Right lobe of liver (tissue), 6 donors: ENCODE data around the gene PTPRM. TPM values are rescaled to one million over a fixed set of nuclear protein-coding genes. Genes with fewer than 3 reads are reported as not detected.

Experiments
- ATAC-seq, 4 donors: fragments of 200-7000 bp; cut with Tn5 transposase; one replicate each; pipeline ENCODE4 v1.9.1; 2020; ENCODE audit warnings: mild to moderate bottlenecking in 4 of 4, moderate library complexity in 4 of 4
- DNase-seq, 3 donors: peaks; one replicate each; pipeline ENCODE4 v3.0.0-alpha.2; 2020
- H3K27ac ChIP-seq, 3 donors: fragments of 200-600 bp; one replicate each; pipeline ENCODE4 v1.8.0; 2022
- H3K27me3 ChIP-seq, 2 donors: fragments of 200-600 bp; one replicate each; pipeline ENCODE4 v1.8.0; 2022
- H3K36me3 ChIP-seq, 4 donors: fragments of 200-600 bp; sonication (generic) in 1 of 4; one replicate each; pipeline versions ENCODE4 v1.5.1 to v1.8.0; 2017 to 2022; ENCODE audit warnings: control low read depth in 1 of 4
- H3K4me1 ChIP-seq, 4 donors: fragments of 200-600 bp; sonication (generic) in 1 of 4; one replicate each; pipeline versions ENCODE4 v1.5.1 to v1.8.0; 2017 to 2022; ENCODE audit warnings: control low read depth in 1 of 4
- H3K4me3 ChIP-seq, 3 donors: fragments of 200-600 bp; one replicate each; pipeline ENCODE4 v1.8.0; 2022
- H3K9me3 ChIP-seq, 4 donors: fragments of 200-600 bp; sonication (generic) in 1 of 4; one replicate each; pipeline versions ENCODE4 v1.5.1 to v1.8.0; 2017 to 2022; ENCODE audit warnings: control low read depth in 1 of 4
- CTCF ChIP-seq, 4 donors: fragments of 200-600 bp in 3 of 4; fragments of 450-650 bp in 1 of 4; IDR thresholded peaks; one replicate each; pipeline versions ENCODE4 v1.5.1 to v1.8.0; 2016 to 2022; ENCODE audit warnings: antibody characterized with exemption in 4 of 4, mild to moderate bottlenecking in 2 of 4
- POLR2A ChIP-seq: fragments of 450-650 bp; IDR thresholded peaks from one replicate; pipeline ENCODE4 v1.6.1; 2017; ENCODE audit warnings: antibody characterized with exemption, mild to moderate bottlenecking
- WGBS: methylation state at CpG from one replicate; pipeline ENCODE4 v1.1.6; 2018; ENCODE audit warnings: low coverage, low lambda C conversion rate; ENCODE audit not compliant: insufficient coverage; ENCODE audit errors: missing lambda C conversion rate; 5-methylcytosine and 5-hydroxymethylcytosine counted together
- intact Hi-C, 2 donors: fragments of 100-400 bp; cut with DNase I; formaldehyde crosslinking; loops; one replicate each; pipeline versions ENCODE4 v1.11.2 to v1.14.1; 2022
- total RNA-seq, 6 experiments: library from RNA; depleted of rRNA in 2 of 6; stranded (reverse); fragments of >200 nt in 2 of 6; fragmentation: NEBNext Ultra II Directional in 3 of 6; extraction: Animal tissue kit (Norgen Biotek cat#: 25700) in 3 of 6; gene quantifications; one replicate each; pipeline versions ENCODE4 v1.1.0 to v1.2.4, GENCODE V29; 2016 to 2023
- donor health status: DM: no; HTN: yes; CAD: no.
- donor health status: DM: no; HTN: no; CAD: no.
- donor health status: DM: no; HTN: no; CAD: no.
- donor health status: DM: no; HTN: yes; CAD: no.
- donor health status: DM: no; HTN: yes; CAD: no.

The PTPRM gene
- total RNA-seq, 6 experiments from 2014 or later = 15.1 to 45.7 (median 26.5) TPM

GRCh38 chr18:8402237-8402636 is 835.1 kb downstream of the PTPRM start:
- DNase-seq = no peak
- no peak for TF ChIP-seq POLR2A
- no peak for TF ChIP-seq CTCF (IDR thresholded peaks at IDR 0.05)
- no peak overlapping the region for H3K4me3 ChIP-seq
- intact Hi-C loops = no loop called here
- no peak overlapping the region for H3K27ac ChIP-seq
- H3K4me1 ChIP-seq = no peaks in the 10 kb centered on the region
- no peaks in the 10 kb centered on the region for H3K27me3 ChIP-seq
- 86% methylated on average over 4 of the region's 4 CpGs for WGBS
- no peaks in the 10 kb centered on the region for H3K36me3 ChIP-seq
- ATAC-seq = no peak
- no peaks in the 10 kb centered on the region for H3K9me3 ChIP-seq

- intact Hi-C loops = no loop called here
- ATAC-seq (no peak), DNase-seq (no peak)
- H3K4me3 ChIP-seq = no peak overlapping the region
- 93% methylated on average over 2 of the region's 2 CpGs for WGBS
- H3K27ac ChIP-seq = no peak overlapping the region
- H3K9me3 ChIP-seq = no peaks in the 10 kb centered on the region
- H3K27me3 ChIP-seq = no peaks in the 10 kb centered on the region
- TF ChIP-seq CTCF (IDR thresholded peaks at IDR 0.05) (no peak), POLR2A (no peak)
- H3K36me3 ChIP-seq = no peaks in the 10 kb centered on the region
- H3K4me1 ChIP-seq = no peaks in the 10 kb centered on the region
Observed at GRCh38 chr18:8403713-8404112, 836.6 kb downstream of the PTPRM start.

- TF ChIP-seq POLR2A = no peak
- TF ChIP-seq CTCF (IDR thresholded peaks at IDR 0.05) = no peak
- H3K4me1 ChIP-seq = no peaks in the 10 kb centered on the region
- H3K36me3 ChIP-seq = no peaks in the 10 kb centered on the region
- H3K27ac ChIP-seq = no peak overlapping the region
- no peaks in the 10 kb centered on the region for H3K27me3 ChIP-seq
- H3K4me3 ChIP-seq = no peak overlapping the region
- 92% methylated on average over 9 of the region's 10 CpGs for WGBS
- H3K9me3 ChIP-seq = no peaks in the 10 kb centered on the region
- intact Hi-C loops = no loop called here
- no peak for ATAC-seq
- DNase-seq = no peak
Observed at GRCh38 chr18:8406186-8406867, 839.2 kb downstream of the PTPRM start.

GRCh38 chr18:8406868-8407250 is 839.7 kb downstream of the PTPRM start:
- Histone ChIP-seq H3K27me3 (no peaks in the 10 kb centered on the region), H3K4me3 (no peak overlapping the region), H3K9me3 (no peaks in the 10 kb centered on the region), H3K36me3 (no peaks in the 10 kb centered on the region), H3K4me1 (no peaks in the 10 kb centered on the region), H3K27ac (no peak overlapping the region)
- no peak for DNase-seq
- TF ChIP-seq CTCF (IDR thresholded peaks at IDR 0.05) (no peak), POLR2A (no peak)
- intact Hi-C loops = no loop called here
- 92% methylated on average over 5 of the region's 15 CpGs for WGBS
- no peak for ATAC-seq
